ENCODE measurements around the gene CNTNAP2.

Gene CNTNAP2

DNA sequence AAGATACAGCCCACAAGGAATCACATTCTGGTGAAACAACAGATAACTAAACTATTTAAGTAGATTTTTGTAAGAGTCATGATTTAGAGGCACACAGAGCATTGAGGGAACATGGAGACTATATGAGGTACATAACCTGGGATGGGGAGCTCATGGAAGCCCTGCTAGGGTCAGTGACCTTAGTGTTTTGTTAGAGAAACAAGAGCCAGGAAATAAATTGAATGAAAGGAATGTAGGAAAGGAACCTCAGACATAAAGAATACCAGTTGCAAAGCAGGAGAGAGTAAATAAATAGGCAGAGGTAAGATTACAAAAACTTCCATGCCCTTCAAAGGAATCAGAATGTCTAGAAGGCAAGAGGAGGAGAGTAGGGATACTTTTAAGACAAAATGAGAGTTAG is 1076.9 kb downstream of the CNTNAP2 start:
- H4K20me1 ChIP-seq, result no peaks in the 10 kb centered on the region
- no peaks in the 10 kb centered on the region for H3K4me1 ChIP-seq
- peaks cover 0 to 6% (median 0%) of the 10 kb centered on the region in 11 experiments; a peak in 1 of 22 replicates for H3K9me3 ChIP-seq (replicated peaks in 1 of 11)
- H3K4me2 ChIP-seq, result no peak overlapping the region
- H3K4me3 ChIP-seq, result no peak overlapping the region
- H3K9ac ChIP-seq, result no peak overlapping the region
- no peaks in the 10 kb centered on the region for H3K27me3 ChIP-seq
- H3K36me3 ChIP-seq, result no peaks in the 10 kb centered on the region
- TF ChIP-seq Cebpa-rat (IDR thresholded peaks at IDR 0.05), result no peak
- H3K27ac ChIP-seq, result no peak overlapping the region

DNA sequence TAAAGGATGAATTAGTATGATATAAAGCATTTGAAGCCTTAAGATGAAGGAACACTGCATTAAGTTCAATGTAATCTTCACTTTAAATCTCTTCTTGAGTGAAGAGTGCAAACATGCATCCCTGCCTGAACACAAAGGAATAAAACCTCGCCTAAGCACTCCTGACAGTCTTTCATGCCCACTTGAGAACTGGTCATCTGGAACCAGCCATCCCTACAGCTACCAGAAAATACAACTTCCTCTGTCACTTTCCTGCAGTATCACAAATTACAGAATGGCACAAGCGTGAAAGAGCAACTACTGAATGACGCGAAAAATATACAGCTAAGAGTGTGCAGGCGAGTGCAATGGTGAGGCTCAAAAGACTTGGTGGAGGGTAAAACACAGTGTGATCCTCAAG is 1079.9 kb downstream of the CNTNAP2 start:
- no peak overlapping the region for H3K9ac ChIP-seq
- H3K4me1 ChIP-seq, result no peaks in the 10 kb centered on the region
- H3K9me3 ChIP-seq (replicated peaks in 1 of 11), result peaks cover 0 to 6% (median 0%) of the 10 kb centered on the region in 11 experiments; a peak in 1 of 22 replicates
- no peak for TF ChIP-seq Cebpa-rat (IDR thresholded peaks at IDR 0.05)
- H3K4me2 ChIP-seq, result no peak overlapping the region
- H3K4me3 ChIP-seq, result no peak overlapping the region
- H3K36me3 ChIP-seq, result no peaks in the 10 kb centered on the region
- H4K20me1 ChIP-seq, result no peaks in the 10 kb centered on the region
- H3K27ac ChIP-seq, result no peak overlapping the region
- H3K27me3 ChIP-seq, result no peaks in the 10 kb centered on the region

DNA sequence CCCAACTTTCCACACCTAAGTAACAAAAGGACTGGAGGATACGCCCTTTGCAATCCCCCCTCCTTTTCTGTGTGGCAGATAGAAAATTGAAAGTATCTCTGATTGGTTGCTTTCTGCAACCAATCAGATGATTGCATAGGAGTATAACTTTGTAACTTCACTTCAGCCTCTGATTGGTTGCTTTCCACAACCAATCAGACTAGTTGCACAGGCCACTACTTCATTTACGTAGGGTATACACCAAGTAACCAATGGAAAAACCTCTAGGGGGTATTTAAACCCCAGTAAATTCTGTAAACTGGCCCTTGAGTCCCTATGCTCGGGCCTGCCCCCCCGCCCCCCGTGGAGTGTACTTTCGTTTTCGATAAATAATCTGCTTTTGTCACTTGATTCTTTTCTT is 1080.4 kb downstream of the CNTNAP2 start:
- Histone ChIP-seq H3K9ac (no peak overlapping the region), H3K27me3 (no peaks in the 10 kb centered on the region), H3K4me1 (no peaks in the 10 kb centered on the region), H3K4me3 (no peak overlapping the region), H3K27ac (no peak overlapping the region), H3K4me2 (no peak overlapping the region), H3K9me3 (replicated peaks in 1 of 11) (peaks cover 0 to 6% (median 0%) of the 10 kb centered on the region in 11 experiments; a peak in 1 of 22 replicates), H4K20me1 (no peaks in the 10 kb centered on the region), H3K36me3 (no peaks in the 10 kb centered on the region)
- no peak for TF ChIP-seq Cebpa-rat (IDR thresholded peaks at IDR 0.05)

DNA sequence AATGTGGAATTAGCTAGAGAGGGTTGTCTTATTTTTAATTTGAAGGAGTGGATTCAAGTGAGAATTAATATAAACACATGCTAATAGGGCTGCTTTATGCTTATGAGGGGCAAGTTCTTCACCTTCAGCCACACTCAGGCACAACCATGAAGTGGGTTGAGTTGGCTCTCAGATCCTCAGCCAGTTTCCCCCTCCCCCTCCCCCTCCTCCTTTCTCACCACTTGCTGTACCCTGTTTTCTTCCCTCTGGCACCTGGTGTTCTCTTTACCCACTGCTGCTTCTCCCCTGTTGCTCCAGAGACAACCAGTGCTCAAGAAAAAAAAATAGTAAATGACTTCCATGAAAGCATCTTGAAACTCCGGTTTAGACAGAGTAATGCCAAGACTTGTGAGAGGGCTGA is 1083.3 kb downstream of the CNTNAP2 start:
- TF ChIP-seq Cebpa-rat (IDR thresholded peaks at IDR 0.05), result no peak
- Histone ChIP-seq H3K9me3 (replicated peaks in 1 of 11) (peaks cover 0 to 6% (median 0%) of the 10 kb centered on the region in 11 experiments; a peak in 1 of 22 replicates), H3K36me3 (no peaks in the 10 kb centered on the region), H3K4me1 (no peaks in the 10 kb centered on the region), H3K27ac (no peak overlapping the region), H3K9ac (no peak overlapping the region), H3K4me2 (no peak overlapping the region), H3K27me3 (no peaks in the 10 kb centered on the region), H3K4me3 (no peak overlapping the region), H4K20me1 (no peaks in the 10 kb centered on the region)

DNA sequence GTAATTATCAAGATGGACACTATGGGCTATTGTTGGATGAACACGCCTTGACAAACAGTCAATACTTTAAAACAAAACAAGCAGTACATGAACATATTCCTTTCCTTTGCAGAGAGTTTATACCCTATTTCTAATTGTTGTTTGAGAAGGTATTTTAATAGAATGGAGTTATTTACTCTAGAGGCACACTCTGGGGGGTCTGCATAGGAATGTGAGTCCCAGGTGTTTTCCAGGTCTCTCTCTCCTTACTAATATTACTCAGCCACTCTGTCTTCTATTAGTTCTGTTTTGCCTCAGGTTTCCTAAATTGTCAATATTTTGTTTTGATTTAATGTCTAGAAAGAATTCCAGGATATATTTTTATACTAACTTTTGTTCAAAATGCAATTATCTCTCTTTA is 1091.4 kb downstream of the CNTNAP2 start:
- no peak overlapping the region for H3K27ac ChIP-seq
- no peak overlapping the region for H3K4me2 ChIP-seq
- peaks cover 0 to 7% (median 0%) of the 10 kb centered on the region in 10 experiments; a peak in 1 of 20 replicates for H3K4me1 ChIP-seq
- no peaks in the 10 kb centered on the region for H3K36me3 ChIP-seq
- no peaks in the 10 kb centered on the region for H3K27me3 ChIP-seq
- H4K20me1 ChIP-seq, result no peaks in the 10 kb centered on the region
- H3K9ac ChIP-seq, result no peak overlapping the region
- H3K4me3 ChIP-seq, result no peak overlapping the region
- no peaks in the 10 kb centered on the region for H3K9me3 ChIP-seq (replicated peaks in 1 of 11)
- TF ChIP-seq Cebpa-rat (IDR thresholded peaks at IDR 0.05), result no peak

DNA sequence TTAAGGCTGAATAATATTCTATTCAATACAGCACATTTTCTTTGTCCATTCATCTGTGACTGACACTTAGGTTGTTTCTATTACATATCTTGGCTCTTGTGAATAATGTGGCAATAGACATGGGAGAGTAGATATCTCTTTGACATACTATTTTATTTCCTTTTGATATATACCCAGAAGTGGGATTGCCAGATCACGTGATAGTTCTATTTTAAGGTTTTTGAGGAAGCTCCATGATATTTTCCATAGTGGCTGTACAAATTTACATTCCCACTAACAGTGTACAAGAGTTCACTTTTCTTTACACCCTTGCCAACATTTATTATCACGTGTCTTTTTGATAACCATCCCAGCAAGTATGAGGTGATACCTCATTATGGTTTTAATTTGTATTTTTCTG is 1114.7 kb downstream of the CNTNAP2 start:
- no peak for TF ChIP-seq Cebpa-rat (IDR thresholded peaks at IDR 0.05)
- 0 out of 22 replicates have a peak, but pooled peaks cover 0 to 4% (median 0%) of the 10 kb centered on the region in 11 experiments for H3K9me3 ChIP-seq (replicated peaks in 1 of 11)

DNA sequence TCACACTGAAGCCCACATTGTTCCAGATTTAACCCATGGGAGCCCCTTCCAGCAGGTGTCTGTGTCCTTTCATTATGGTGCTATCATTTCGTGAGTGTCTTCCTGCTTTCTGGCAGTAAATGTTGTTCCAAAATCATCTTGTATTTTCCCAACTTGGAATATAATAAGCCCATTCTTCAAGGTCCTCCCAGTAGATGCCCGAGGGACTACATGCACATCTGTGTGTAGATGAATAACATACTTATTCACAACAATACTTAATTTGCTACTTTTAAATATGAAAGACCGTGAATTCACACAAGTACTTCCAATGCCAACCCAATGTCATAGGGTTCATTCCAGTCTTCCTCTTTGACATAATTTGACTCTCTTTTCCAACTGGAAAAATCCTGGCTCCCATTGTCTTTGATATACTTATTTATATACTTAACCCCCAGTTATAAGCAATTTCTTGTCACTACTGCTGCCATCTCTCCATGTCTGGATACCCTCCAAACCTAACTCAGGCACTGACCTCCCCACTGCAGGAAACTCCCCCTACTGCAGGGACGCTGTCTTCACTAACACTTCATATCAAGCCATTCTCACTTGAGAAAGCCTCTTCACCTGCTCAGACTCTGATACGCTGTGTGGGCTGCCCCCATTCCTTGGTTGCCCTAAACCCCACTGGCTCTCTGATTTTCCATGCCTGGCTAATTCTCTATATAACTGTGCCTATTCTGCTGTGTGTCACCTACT is 1119.2 kb downstream of the CNTNAP2 start:
- Histone ChIP-seq H4K20me1 (no peaks in the 10 kb centered on the region), H3K4me1 (no peaks in the 10 kb centered on the region), H3K9me3 (replicated peaks in 1 of 11) (0 out of 22 replicates have a peak, but pooled peaks cover 0 to 4% (median 0%) of the 10 kb centered on the region in 11 experiments), H3K36me3 (no peaks in the 10 kb centered on the region), H3K27ac (no peak overlapping the region), H3K4me3 (no peak overlapping the region), H3K9ac (no peak overlapping the region), H3K27me3 (no peaks in the 10 kb centered on the region), H3K4me2 (no peak overlapping the region)
- TF ChIP-seq Cebpa-rat (IDR thresholded peaks at IDR 0.05), result no peak

More for the DNA sequence above, 1114.7 kb downstream of the CNTNAP2 start:
- Histone ChIP-seq H3K4me3 (no peak overlapping the region), H3K27me3 (no peaks in the 10 kb centered on the region), H3K27ac (no peak overlapping the region), H3K4me1 (no peaks in the 10 kb centered on the region), H4K20me1 (no peaks in the 10 kb centered on the region), H3K9ac (no peak overlapping the region), H3K36me3 (no peaks in the 10 kb centered on the region), H3K4me2 (no peak overlapping the region)

DNA sequence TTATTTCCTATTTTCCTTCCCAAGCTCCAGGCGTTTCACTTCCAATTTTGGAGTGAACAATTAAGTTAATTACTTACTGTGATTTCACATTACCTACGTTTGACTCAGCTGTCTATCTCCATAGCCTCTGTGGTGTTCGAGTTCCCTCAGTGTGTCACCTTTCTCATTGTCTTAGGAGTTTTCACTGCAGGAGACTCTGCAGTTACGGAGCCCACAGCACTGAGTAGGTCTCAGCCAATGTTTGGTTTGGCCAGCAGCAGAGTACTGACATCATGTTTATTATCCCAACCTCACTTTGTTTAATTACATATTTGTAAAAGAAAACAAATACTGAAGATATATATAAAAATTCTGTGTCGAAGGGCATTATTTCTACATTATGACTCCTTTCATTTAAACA is 1123.9 kb downstream of the CNTNAP2 start:
- Histone ChIP-seq H3K9me3 (replicated peaks in 1 of 11) (no peaks in the 10 kb centered on the region), H3K27me3 (no peaks in the 10 kb centered on the region), H3K4me2 (no peak overlapping the region), H3K9ac (no peak overlapping the region), H3K4me1 (peaks cover 0 to 19% (median 14%) of the 10 kb centered on the region in 10 experiments; a peak in 16 of 20 replicates), H3K36me3 (no peaks in the 10 kb centered on the region), H3K4me3 (no peak overlapping the region), H4K20me1 (no peaks in the 10 kb centered on the region), H3K27ac (no peak overlapping the region)
- TF ChIP-seq Cebpa-rat (IDR thresholded peaks at IDR 0.05), result no peak

DNA sequence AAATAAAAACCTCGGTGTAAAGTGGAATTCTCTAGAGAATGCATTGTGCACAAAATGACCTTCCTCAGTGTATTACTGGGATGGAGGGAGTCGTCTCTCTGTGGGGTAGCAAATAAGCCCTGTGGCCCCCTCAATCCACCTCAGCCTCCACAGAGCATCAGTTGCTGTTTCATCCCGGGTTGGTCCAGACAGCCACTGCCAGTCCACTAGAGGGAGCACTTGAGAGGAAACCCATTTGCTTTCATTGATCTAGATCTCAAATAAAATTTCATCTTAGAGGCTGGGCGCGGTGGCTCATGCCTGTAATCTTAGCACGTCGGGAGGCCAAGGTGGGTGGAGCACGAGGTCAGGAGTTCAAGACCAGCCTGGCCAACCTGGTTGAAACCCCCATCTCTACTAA is 1128.7 kb downstream of the CNTNAP2 start:
- H3K4me3 ChIP-seq, result no peak overlapping the region; a peak in 1 of 20 replicates

DNA sequence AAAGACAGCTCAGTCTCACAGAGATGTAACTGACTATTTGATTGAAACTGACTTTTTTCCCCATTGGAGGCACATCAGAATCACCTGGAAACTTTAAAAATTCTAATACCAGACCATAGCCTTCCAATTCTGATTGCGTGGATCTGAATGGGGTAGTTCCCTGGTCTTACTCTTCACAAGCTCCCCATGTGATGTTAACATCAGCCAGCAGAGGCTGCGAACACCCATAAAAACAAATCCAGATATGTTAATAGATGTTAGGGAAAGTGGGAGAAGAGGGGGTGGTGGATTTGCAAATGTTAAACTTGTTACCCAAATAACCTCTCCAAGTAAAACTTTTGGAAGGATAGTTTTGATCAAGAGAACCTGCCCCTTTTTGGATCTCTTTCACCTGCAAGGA is 1133.4 kb downstream of the CNTNAP2 start:
- no peak overlapping the region for H3K4me3 ChIP-seq
- no peaks in the 10 kb centered on the region for H3K9me3 ChIP-seq (replicated peaks in 1 of 11)
- TF ChIP-seq Cebpa-rat (IDR thresholded peaks at IDR 0.05), result no peak
- H4K20me1 ChIP-seq, result no peaks in the 10 kb centered on the region
- H3K4me1 ChIP-seq, result peaks cover 0 to 7% (median 6%) of the 10 kb centered on the region in 10 experiments; a peak in 14 of 20 replicates
- H3K27ac ChIP-seq, result no peak overlapping the region
- no peak overlapping the region for H3K4me2 ChIP-seq
- no peaks in the 10 kb centered on the region for H3K27me3 ChIP-seq
- H3K36me3 ChIP-seq, result no peaks in the 10 kb centered on the region
- no peak overlapping the region for H3K9ac ChIP-seq

More for the DNA sequence above, 1128.7 kb downstream of the CNTNAP2 start:
- Histone ChIP-seq H3K9me3 (replicated peaks in 1 of 11) (no peaks in the 10 kb centered on the region), H3K27me3 (no peaks in the 10 kb centered on the region), H3K36me3 (no peaks in the 10 kb centered on the region), H3K27ac (peak overlapping the region in 6 of 11 experiments; percentile 26 to 72 (median 53); a peak in 10 of 22 replicates), H3K4me2 (peak overlapping the region in 10 of 11 experiments; percentile 10 to 63 (median 42); a peak in 17 of 22 replicates), H3K4me1 (peaks cover 0 to 20% (median 15%) of the 10 kb centered on the region in 10 experiments; a peak in 16 of 20 replicates), H4K20me1 (no peaks in the 10 kb centered on the region), H3K9ac (no peak overlapping the region)
- no peak for TF ChIP-seq Cebpa-rat (IDR thresholded peaks at IDR 0.05)

All from BLaER1 treated with 17β-estradiol and CSF1 and Interleukin-3, amounts not matched to agents 10 nM and 100 nM (cell line).